SU-DHL-6 (cell line): ENCODE data around the gene SUMO1.

Experiments
- EZH2phosphoT487 ChIP-seq: fragments of 200-600 bp; sonication (generic), shearing (Covaris generic); conservative IDR thresholded peaks from 2 replicates; pipeline ENCODE4 v1.6.1; 2018; ENCODE audit warnings: mild to moderate bottlenecking, antibody characterized with exemption, low read length, moderate library complexity, mixed read lengths
- TF ChIP-seq, protein P1 (sequence below): fragments of 200-600 bp; sonication (generic); IDR thresholded peaks from one replicate; pipeline ENCODE4 v1.5.1; 2017; ENCODE audit warnings: antibody characterized with exemption, mild to moderate bottlenecking, low read length, moderate library complexity; ENCODE audit not compliant: insufficient read depth, poor library complexity, severe bottlenecking

DNA sequence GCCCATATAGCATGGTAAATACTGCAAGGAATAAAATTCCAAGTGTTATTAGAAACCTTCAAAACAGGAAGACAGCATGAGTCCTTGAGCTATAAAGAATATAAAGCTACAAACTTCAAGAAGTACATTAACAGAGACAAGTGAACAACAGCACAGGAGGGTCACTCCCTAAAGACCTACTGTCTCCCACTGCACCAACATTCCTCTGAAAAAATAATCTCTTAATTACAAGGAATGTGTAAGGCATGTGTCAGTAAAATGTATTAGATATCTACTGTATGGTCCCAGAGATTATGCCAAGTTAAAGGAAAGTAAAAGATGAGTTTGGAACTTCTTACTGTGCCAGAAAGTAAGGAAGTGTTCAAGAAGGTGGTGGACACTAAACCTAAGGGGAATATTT, 29.9 kb downstream of the SUMO1 start:
- TF ChIP-seq, protein P1, sequence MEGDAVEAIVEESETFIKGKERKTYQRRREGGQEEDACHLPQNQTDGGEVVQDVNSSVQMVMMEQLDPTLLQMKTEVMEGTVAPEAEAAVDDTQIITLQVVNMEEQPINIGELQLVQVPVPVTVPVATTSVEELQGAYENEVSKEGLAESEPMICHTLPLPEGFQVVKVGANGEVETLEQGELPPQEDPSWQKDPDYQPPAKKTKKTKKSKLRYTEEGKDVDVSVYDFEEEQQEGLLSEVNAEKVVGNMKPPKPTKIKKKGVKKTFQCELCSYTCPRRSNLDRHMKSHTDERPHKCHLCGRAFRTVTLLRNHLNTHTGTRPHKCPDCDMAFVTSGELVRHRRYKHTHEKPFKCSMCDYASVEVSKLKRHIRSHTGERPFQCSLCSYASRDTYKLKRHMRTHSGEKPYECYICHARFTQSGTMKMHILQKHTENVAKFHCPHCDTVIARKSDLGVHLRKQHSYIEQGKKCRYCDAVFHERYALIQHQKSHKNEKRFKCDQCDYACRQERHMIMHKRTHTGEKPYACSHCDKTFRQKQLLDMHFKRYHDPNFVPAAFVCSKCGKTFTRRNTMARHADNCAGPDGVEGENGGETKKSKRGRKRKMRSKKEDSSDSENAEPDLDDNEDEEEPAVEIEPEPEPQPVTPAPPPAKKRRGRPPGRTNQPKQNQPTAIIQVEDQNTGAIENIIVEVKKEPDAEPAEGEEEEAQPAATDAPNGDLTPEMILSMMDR = no peak
- no peak for TF ChIP-seq EZH2phosphoT487
